Fibroblast of pulmonary artery (primary cell): Measurements from ENCODE around the gene CDH20.

ENCODE experiments used
- DNase-seq: peaks from one replicate; pipeline ENCODE4 v3.0.0-alpha.2; 2010; ENCODE audit warnings: low read depth
- H3K4me3 ChIP-seq: replicated peaks from 2 replicates; pipeline ENCODE4 v1.5.1; 2011; ENCODE audit warnings: low read depth, mild to moderate bottlenecking, control low read depth, low read length, moderate library complexity
- TF ChIP-seq, protein P1 (sequence below): IDR thresholded peaks from 2 replicates; pipeline ENCODE4 v1.5.1; 2011; ENCODE audit warnings: mild to moderate bottlenecking, control low read depth, low read length, inconsistent platforms; ENCODE audit errors: missing control alignments

CDH20 gene

DNA sequence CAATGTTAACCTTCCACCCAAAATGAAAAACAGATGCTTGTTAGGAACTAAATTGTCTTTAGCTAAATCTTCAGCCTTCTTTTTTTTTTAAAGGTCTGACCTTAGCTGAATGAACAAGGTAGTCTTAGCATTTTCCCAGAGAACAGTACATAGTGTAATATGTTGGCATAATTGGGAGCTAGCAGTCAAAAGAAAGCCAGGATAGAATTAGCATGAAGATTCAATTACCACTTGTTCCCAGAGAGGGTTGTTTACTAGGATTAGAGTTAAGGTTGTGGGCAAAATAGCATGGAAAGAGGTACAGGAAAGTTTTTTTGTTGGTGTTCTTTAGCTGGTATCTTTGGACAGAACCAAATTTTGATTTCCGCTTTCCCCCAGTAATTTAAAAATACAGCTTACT lies 6.9 kb downstream of the CDH20 start:
- H3K4me3 ChIP-seq = no peak overlapping the region
- TF ChIP-seq, protein P1, sequence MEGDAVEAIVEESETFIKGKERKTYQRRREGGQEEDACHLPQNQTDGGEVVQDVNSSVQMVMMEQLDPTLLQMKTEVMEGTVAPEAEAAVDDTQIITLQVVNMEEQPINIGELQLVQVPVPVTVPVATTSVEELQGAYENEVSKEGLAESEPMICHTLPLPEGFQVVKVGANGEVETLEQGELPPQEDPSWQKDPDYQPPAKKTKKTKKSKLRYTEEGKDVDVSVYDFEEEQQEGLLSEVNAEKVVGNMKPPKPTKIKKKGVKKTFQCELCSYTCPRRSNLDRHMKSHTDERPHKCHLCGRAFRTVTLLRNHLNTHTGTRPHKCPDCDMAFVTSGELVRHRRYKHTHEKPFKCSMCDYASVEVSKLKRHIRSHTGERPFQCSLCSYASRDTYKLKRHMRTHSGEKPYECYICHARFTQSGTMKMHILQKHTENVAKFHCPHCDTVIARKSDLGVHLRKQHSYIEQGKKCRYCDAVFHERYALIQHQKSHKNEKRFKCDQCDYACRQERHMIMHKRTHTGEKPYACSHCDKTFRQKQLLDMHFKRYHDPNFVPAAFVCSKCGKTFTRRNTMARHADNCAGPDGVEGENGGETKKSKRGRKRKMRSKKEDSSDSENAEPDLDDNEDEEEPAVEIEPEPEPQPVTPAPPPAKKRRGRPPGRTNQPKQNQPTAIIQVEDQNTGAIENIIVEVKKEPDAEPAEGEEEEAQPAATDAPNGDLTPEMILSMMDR = no peak
- DNase-seq = no peak

DNA sequence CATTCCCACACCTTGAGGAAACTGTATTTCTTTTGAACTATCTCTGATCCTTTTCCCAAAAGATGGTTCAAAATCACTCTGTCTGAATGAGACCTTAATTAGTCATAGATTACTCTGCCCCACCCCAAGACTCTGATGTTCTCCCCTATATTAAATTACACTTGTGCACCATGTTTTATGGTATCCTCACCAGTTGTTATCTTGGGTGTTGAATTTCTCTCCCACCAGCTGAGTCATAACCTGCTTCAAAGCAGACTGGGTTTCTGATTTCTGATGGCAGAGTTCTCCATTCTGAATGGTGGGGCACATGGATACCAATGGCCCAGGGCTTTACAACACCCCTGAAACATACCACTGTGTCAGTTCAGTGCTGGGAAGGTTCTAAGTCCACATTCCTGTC lies 15.0 kb downstream of the CDH20 start:
- H3K4me3 ChIP-seq = no peak overlapping the region
- TF ChIP-seq, protein P1 = no peak
- DNase-seq = no peak

DNA sequence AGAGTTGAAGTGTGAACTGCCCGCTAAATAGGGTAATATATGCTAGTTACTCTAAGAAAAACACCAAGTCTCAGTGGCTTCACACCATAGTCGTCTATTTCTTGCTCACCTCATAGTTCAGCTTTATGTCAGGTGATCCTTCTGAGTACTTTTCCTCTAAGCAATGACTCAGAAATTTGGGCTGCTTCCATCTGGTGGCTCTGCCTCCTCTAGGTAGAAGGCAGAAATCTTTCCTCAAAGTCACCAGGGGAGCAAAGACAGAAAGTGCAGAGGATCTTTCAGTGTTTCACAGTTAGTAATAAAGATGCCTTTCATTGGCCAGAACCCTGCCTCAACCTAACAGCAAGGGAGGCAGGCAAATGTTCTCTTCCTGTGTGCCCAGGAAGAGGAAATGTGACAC lies 17.3 kb downstream of the CDH20 start:
- H3K4me3 ChIP-seq = no peak overlapping the region
- TF ChIP-seq, protein P1 = no peak
- DNase-seq = no peak

DNA sequence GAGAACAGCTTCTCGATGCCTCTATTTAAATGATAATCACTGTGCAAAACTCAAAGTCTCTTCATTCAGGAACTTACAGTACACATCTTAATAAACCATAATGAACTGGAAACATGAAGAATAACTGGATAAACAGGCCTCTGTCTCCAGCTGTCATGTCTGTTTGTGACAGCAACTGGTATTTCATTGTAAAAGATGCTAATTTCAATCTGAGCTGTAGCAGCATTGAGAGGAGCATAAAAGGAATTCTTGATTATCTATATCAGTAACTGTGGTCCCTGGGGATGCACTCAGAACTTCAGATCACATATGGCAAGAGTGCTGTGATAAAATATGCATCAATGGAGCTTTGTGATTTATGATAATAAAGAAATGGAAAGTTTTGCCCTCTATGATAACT lies 18.8 kb downstream of the CDH20 start:
- TF ChIP-seq, protein P1 = no peak
- DNase-seq = no peak
- H3K4me3 ChIP-seq = no peak overlapping the region

DNA sequence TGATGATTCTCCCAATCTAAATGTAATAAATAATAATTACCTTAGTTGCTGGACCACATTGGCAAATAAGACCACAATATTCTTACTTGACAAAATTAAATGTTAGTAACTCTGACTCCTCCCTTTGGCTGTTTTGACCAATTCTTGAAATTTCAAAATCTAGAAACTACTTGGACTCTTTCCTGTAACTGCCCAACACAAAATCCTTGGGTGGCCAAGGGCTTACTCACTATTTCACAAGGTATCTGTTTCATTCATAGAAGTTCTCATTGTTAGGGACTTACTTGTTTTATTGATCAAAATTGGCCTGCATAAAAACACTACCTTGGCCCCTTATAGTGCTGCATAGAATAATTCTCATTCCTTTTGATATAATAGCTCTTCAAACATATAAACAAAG lies 19.4 kb downstream of the CDH20 start:
- H3K4me3 ChIP-seq = no peak overlapping the region
- no peak for DNase-seq
- TF ChIP-seq, protein P1 = no peak

DNA sequence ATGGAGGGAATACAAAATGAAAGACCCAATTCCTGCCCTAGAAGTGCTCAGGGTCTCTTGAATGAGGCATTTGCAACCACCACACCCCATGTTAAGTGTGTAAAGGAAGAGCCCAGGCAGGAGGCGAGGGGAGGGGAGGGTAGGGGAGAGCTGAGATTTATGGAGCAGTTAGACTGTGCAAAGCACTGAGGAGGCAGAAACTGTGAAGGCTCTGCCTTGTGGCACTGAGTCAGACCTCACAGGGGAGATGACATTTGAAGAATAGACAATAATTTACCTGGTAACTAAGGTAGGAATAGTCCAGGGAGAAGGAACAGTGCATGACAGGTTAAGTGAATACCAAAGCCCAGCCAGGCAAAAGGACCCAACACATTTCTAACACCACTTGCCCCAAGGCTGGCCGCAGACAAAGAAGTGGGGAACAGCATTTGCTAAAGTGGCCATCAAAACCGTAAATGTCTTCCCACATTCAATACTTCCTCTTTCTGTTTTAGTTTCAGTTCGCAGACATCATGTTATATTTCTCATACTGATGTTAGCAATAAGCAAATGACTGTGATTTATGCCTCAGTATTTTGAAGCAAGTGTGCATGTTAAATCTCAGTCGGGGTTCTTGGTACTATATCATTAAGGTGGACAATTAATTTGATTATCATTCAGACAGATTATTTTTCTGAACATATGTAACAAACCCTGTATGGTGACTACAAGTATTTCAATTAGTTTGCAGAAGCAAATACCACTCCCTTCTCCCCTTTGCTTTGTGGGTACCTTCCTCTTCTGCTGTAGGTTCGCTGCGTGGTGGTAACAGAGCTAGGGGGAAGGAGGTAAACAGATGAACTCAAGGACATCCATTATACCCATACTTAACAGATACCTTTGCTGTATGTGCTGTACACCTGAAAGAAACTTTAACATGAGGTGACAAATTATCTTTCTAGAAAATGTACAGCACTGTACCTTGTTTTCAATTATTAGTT lies 27.5 kb downstream of the CDH20 start:
- DNase-seq = no peak
- TF ChIP-seq, protein P1 = no peak
- no peak overlapping the region for H3K4me3 ChIP-seq

DNA sequence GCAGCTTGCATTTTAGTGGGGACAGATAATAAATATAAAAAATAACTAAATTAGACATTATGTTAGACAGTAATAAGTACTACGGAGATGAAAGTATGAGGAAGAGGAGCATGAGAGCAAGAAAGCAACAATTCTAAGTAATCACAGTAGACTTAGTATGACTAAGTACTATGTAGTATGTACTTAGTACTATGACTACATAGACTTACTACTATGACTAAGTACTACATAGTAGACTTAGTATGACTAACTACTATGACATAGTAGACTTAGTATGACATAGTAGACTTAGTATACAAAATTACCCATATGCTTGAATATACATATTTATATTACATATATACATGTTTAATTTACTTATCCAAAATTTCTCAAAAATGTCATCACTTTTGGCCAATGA lies 29.3 kb downstream of the CDH20 start:
- no peak overlapping the region for H3K4me3 ChIP-seq
- DNase-seq = no peak
- TF ChIP-seq, protein P1 = no peak
